Measurements from ENCODE around the gene PPP6R3.
"Not testable (repeated sequence)": the region's sequence is repeated elsewhere in the genome, so short reads cannot be mapped to it uniquely, and the experiment has no call there.

Gene PPP6R3

DNA sequence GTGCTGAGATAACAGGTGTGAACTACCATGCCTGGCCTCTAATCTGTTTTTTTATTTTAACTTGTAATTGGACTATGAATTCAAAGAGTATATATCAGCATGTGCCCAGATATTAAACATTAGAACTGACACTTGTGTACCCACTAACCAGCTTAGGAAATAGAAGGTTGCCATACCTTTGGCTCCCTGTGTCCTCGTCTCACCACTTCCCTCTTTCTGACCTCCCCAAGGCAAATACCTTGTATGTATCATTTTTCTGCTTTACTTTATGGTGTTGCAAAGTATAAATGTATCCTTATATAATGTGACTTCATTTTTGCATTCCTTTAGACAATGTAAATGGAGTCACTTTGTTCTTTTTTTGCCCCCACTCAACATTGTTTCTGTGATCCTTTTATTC, 9.1 kb downstream of the PPP6R3 start:
- TF ChIP-seq CTCF (conservative IDR thresholded peaks at IDR 0.05; ENCODE audit: low read length), result no peak
- no peak overlapping the region for H3K4me3 ChIP-seq (ENCODE audit: low read length)
- DNase-seq (ENCODE audit: low read depth), result no peak

- H3K4me3 ChIP-seq (ENCODE audit: low read length), result no peak overlapping the region
- no peak for TF ChIP-seq CTCF (conservative IDR thresholded peaks at IDR 0.05; ENCODE audit: low read length)
- DNase-seq (ENCODE audit: low read depth), result no peak
Observed at GRCh38 chr11:68470304-68470811, 9.8 kb downstream of the PPP6R3 start.

DNA sequence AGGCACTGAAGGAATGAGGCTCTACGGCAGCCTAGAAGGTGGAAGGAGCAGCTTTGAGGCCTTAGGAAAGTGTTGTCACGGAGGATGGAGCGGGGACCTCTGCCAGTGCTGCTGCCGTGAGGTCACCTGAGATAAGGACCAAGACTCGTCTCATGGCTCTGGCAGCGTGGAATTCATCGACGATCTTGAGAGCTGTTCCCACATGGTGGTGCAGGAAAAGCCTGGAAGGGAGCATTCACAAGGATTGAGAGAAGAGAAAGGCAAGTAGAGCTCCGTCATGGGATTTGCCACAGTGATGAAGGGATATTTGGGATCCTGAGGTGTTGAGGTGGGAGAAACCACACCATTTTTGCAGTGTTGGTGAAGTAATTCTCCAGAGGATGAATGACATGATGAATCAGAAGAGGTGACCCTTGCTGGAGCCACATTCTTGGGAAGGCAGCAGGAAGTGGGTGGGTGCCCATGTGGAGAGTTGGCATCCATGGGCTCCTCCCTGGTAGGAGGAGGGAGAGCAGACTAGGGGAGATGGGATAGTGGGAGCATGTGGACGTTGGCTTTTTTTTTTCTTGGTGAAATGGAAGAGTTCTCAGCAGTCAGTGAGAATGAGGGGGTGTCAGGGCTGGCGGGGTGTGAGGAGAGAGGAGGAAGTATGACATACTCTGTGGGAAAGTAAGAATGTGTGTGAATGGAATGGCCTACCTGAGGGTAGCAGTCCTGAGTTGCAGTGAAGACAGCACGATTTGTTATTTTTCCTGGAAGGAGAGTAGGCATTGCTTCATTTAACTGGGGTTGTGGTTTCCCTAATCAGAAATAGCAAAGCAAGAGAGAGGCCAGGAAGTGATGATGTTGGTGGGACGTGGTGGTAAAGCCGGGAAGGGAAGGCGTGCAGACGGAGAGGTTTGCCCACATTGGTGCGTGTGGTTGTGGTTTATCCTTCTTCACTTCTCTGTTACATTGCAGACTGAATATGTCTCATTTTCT, 11.1 kb downstream of the PPP6R3 start:
- no peak for TF ChIP-seq CTCF (conservative IDR thresholded peaks at IDR 0.05; ENCODE audit: low read length)
- DNase-seq (ENCODE audit: low read depth), result peak; percentile 63
- no peak overlapping the region for H3K4me3 ChIP-seq (ENCODE audit: low read length)

DNA sequence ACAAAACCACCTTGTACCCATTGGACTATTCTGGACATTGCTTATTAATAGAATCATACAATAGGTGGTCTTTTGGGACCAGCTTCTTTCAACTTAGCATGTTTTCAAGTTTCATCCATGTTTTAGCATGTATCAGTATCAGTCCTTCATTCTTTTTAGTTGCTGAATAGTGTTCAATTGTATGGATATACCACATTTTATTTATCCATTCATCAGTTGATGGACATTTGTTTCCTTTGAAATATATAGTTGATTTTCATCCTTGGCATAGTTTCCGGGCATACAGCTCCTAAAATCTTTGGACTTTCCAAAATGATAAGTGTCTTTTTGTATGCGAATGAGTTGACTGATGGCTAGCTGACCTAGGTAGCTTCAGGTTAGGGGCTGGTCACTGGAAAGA, 12.2 kb downstream of the PPP6R3 start:
- no peak overlapping the region for H3K4me3 ChIP-seq (ENCODE audit: low read length)
- TF ChIP-seq CTCF (conservative IDR thresholded peaks at IDR 0.05; ENCODE audit: low read length), result no peak
- DNase-seq (ENCODE audit: low read depth), result no peak

DNA sequence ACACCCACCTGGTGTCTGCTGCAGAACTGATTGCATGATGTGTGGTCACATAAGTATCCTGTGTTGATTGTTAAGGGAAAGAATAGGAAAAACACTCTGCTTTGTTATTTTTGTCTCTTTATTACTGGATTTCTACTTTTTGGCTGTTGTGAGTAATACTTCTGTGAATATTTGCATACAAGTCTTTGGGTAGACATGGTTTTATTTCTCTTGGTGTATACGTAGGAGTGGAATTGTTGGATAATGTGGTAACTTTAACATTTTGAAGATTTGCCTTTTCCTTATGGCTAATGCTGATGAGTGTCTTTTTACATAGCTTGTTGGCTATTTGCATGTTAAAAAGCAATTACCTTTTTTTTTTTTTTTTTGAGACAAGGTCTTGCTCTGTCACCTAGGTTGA, 13.1 kb downstream of the PPP6R3 start:
- no peak overlapping the region for H3K4me3 ChIP-seq (ENCODE audit: low read length)
- no peak for TF ChIP-seq CTCF (conservative IDR thresholded peaks at IDR 0.05; ENCODE audit: low read length)
- no peak for DNase-seq (ENCODE audit: low read depth)

DNA sequence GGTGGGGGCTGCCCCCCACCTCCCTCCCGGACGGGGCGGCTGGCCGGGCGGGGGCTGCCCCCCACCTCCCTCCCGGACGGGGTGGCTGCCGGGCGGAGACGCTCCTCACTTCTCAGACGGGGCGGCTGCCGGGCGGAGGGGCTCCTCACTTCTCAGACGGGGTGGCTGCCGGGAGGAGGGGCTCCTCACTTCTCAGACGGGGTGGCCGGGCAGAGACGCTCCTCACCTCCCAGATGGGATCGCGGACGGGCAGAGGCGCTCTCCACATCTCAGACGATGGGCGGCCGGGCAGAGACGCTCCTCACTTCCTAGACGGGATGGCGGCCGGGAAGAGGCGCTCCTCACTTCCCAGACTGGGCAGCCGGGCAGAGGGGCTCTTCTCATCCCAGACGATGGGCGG, 15.1 kb downstream of the PPP6R3 start:
- DNase-seq (ENCODE audit: low read depth); H3K4me3 ChIP-seq (ENCODE audit: low read length): not testable (repeated sequence)

DNA sequence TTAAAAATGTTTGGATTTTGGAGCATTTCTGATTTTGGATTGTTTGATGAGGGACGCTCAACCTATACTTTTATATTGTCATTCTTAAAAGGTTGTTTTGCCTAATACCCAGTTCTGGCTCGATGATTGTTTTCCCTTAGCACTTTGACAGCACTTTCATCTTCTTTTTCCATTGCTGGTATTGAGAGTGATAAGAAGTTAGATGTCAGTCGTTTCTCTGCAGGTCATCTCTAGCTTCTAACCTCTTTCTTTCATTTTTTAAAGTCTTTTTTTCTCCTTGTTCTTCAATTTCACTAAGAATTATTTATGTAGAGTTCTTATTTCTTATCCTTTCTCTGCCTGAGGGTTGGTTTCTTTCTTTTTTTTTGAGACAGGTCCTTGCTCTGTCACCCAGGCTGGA, 18.8 kb downstream of the PPP6R3 start:
- no peak for TF ChIP-seq CTCF (conservative IDR thresholded peaks at IDR 0.05; ENCODE audit: low read length)
- no peak overlapping the region for H3K4me3 ChIP-seq (ENCODE audit: low read length)
- no peak for DNase-seq (ENCODE audit: low read depth)

Measured in AG10803 (cell line).